Measurements from ENCODE around the gene DNAAF1. TPM values are rescaled to one million over a fixed set of nuclear protein-coding genes. Genes with fewer than 3 reads are reported as not detected.
"Not testable (repeated sequence)": the region's sequence is repeated elsewhere in the genome, so short reads cannot be mapped to it uniquely, and the experiment has no call there.

Gene DNAAF1
- total RNA-seq, 4 donors from 2014 or later: not detected

GRCh38 chr16:84214451-84215066, 69.5 kb downstream of the DNAAF1 start:
- Histone ChIP-seq H3K4me3 (no peak overlapping the region), H3K9me3 (no peaks in the 10 kb centered on the region), H3K27me3 (no peaks in the 10 kb centered on the region), H3K27ac (no peak overlapping the region), H3K36me3 (no peaks in the 10 kb centered on the region), H3K4me1 (no peaks in the 10 kb centered on the region)
- no peak for TF ChIP-seq POLR2A (IDR thresholded peaks at IDR 0.05)
- TF ChIP-seq, protein P1, sequence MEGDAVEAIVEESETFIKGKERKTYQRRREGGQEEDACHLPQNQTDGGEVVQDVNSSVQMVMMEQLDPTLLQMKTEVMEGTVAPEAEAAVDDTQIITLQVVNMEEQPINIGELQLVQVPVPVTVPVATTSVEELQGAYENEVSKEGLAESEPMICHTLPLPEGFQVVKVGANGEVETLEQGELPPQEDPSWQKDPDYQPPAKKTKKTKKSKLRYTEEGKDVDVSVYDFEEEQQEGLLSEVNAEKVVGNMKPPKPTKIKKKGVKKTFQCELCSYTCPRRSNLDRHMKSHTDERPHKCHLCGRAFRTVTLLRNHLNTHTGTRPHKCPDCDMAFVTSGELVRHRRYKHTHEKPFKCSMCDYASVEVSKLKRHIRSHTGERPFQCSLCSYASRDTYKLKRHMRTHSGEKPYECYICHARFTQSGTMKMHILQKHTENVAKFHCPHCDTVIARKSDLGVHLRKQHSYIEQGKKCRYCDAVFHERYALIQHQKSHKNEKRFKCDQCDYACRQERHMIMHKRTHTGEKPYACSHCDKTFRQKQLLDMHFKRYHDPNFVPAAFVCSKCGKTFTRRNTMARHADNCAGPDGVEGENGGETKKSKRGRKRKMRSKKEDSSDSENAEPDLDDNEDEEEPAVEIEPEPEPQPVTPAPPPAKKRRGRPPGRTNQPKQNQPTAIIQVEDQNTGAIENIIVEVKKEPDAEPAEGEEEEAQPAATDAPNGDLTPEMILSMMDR (IDR thresholded peaks at IDR 0.05): no peak
- no peak for DNase-seq

GRCh38 chr16:84215531-84215930, 70.4 kb downstream of the DNAAF1 start:
- no peaks in the 10 kb centered on the region for H3K27me3 ChIP-seq
- H3K36me3 ChIP-seq: no peaks in the 10 kb centered on the region
- H3K4me3 ChIP-seq: no peak overlapping the region
- DNase-seq: no peak
- H3K27ac ChIP-seq: no peak overlapping the region
- H3K4me1 ChIP-seq: no peaks in the 10 kb centered on the region
- TF ChIP-seq, protein P1 (IDR thresholded peaks at IDR 0.05): no peak
- no peak for TF ChIP-seq POLR2A (IDR thresholded peaks at IDR 0.05)
- H3K9me3 ChIP-seq: no peaks in the 10 kb centered on the region

GRCh38 chr16:84216144-84216543, 71.0 kb downstream of the DNAAF1 start:
- DNase-seq, H3K4me1 ChIP-seq, H3K27me3 ChIP-seq, H3K27ac ChIP-seq, H3K9me3 ChIP-seq, H3K4me3 ChIP-seq, H3K36me3 ChIP-seq: not testable (repeated sequence)

DNA sequence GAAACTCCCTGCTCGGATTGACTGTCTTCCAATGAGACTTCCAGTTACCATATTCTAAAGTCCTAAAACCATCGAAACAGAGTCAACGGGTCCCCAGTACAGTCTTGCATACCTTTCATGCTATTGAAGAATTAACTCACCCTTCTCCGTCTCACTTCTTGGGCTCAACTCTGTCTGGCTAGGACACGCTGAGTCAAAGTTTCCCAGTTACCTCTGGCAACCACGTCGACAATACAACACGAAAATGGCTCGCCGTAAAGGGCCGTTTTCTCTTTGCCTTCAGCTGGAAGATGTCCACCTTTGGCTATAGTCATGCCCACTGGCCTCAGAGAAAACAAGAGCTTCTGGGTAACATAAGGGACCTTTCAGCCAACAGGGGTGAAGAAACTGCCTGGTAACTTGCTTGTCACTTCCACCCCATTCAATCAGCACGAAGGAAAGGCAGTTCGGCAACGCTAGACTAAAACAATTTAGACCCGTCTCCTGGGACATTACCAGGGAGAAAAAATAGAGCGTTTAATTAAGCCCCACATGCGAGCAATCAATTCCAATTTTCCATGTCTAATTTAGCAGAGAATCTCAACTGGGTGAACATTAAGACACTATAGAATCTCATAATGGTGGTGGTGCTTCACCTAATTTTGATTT, 73.2 kb downstream of the DNAAF1 start:
- DNase-seq: no peak
- Histone ChIP-seq H3K9me3 (no peaks in the 10 kb centered on the region), H3K4me1 (no peaks in the 10 kb centered on the region), H3K4me3 (no peak overlapping the region), H3K36me3 (no peaks in the 10 kb centered on the region), H3K27ac (no peak overlapping the region), H3K27me3 (no peaks in the 10 kb centered on the region)
- TF ChIP-seq POLR2A (IDR thresholded peaks at IDR 0.05): no peak
- TF ChIP-seq, protein P1 (IDR thresholded peaks at IDR 0.05): no peak

- H3K4me1 ChIP-seq: no peaks in the 10 kb centered on the region
- no peaks in the 10 kb centered on the region for H3K27me3 ChIP-seq
- TF ChIP-seq, protein P1 (IDR thresholded peaks at IDR 0.05): no peak
- no peak for TF ChIP-seq POLR2A (IDR thresholded peaks at IDR 0.05)
These were observed 73.8 kb downstream of the DNAAF1 start for GRCh38 chr16:84218956-84219355.

GRCh38 chr16:84220851-84221250, 75.7 kb downstream of the DNAAF1 start:
- Histone ChIP-seq H3K27me3 (no peaks in the 10 kb centered on the region), H3K9me3 (no peaks in the 10 kb centered on the region), H3K4me3 (no peak overlapping the region), H3K4me1 (no peaks in the 10 kb centered on the region), H3K36me3 (no peaks in the 10 kb centered on the region), H3K27ac (no peak overlapping the region)
- DNase-seq: no peak
- TF ChIP-seq POLR2A (IDR thresholded peaks at IDR 0.05): no peak
- TF ChIP-seq, protein P1 (IDR thresholded peaks at IDR 0.05): no peak

More at GRCh38 chr16:84218956-84219355, 73.8 kb downstream of the DNAAF1 start:
- Histone ChIP-seq H3K36me3 (no peaks in the 10 kb centered on the region), H3K9me3 (no peaks in the 10 kb centered on the region), H3K4me3 (no peak overlapping the region), H3K27ac (no peak overlapping the region)
- no peak for DNase-seq
